Measurements from ENCODE around the gene ZBTB12. TPM values are rescaled to one million over a fixed set of nuclear protein-coding genes. Genes with fewer than 3 reads are reported as not detected.

The ZBTB12 gene
- total and polyA plus RNA-seq, 2 of the 13 experiments (the other 11 are each of a cell fraction or from before 2014, with no cell fraction given): 4.8 to 6.0 TPM

- TF ChIP-seq ZBTB40 (IDR thresholded peaks at IDR 0.05): no peak
- TF ChIP-seq ZBTB40 (CRISPR knock-in tag; IDR thresholded peaks at IDR 0.05): peak; percentile 7; the same call in 1 of the 2 replicates
- TF ChIP-seq CREM (IDR thresholded peaks at IDR 0.05): peak; percentile 34; the same call in 1 of the 2 replicates
- no peak for TF ChIP-seq CREM (CRISPR knock-in tag; IDR thresholded peaks at IDR 0.05)
- TF ChIP-seq CSRNP1 (CRISPR knock-in tag; IDR thresholded peaks at IDR 0.05): no peak
- no peak for TF ChIP-seq SALL2 (CRISPR knock-in tag; IDR thresholded peaks at IDR 0.05)
- TF ChIP-seq RELA (CRISPR knock-in tag; IDR thresholded peaks at IDR 0.05): no peak
- TF ChIP-seq TRIM24 (CRISPR knock-in tag; IDR thresholded peaks at IDR 0.05): no peak
- no peak for TF ChIP-seq MTA1 (CRISPR knock-in tag; IDR thresholded peaks at IDR 0.05; ENCODE audit: borderline replicate concordance)
- TF ChIP-seq ZNF772 (CRISPR knock-in tag; IDR thresholded peaks at IDR 0.05): no peak; the same call in 1 of the 2 replicates
- peak in 1 of 2 experiments; percentile 31; a peak in 1 of 4 replicates for TF ChIP-seq EP300 (IDR thresholded peaks at IDR 0.05; ENCODE audit: low read depth in 2 of 2, low read length in 2 of 2)
- no peak for TF ChIP-seq EP300 (CRISPR knock-in tag; IDR thresholded peaks at IDR 0.05; ENCODE audit: borderline replicate concordance)
- no peak for TF ChIP-seq FOXJ3 (CRISPR knock-in tag; IDR thresholded peaks at IDR 0.05; ENCODE audit: borderline replicate concordance)
- TF ChIP-seq ATRX (CRISPR knock-in tag; IDR thresholded peaks at IDR 0.05; ENCODE audit: borderline replicate concordance): no peak
- TF ChIP-seq ARID5B (CRISPR knock-in tag; IDR thresholded peaks at IDR 0.05): no peak
Measured at GRCh38 chr6:31907158-31907813, 5.4 kb upstream of the ZBTB12 start (continued).

Measured in HepG2 (cell line).